Measurements from ENCODE around the gene RNF207.

The RNF207 gene

GRCh38 chr1:6205849-6206519, at the start of gene RNF207:
RNF207 (plus strand) TSS chr1:6206119; CDS start chr1:6206536, 417 bp downstream.
- peak; percentile 67 to 71 for DNase-seq (ENCODE audit: low read depth in 2 of 2)
- peak within 1 kb of the TSS; percentile 53 to 55 for H3K4me3 ChIP-seq (replicated peaks in 1 of 2; ENCODE audit: low read depth in 2 of 2, low read length in 2 of 2)
- TF ChIP-seq CTCF (IDR thresholded peaks at IDR 0.05; ENCODE audit: low read depth, low read length) = no peak

GRCh38 chr1:6157132-6157527, 48.8 kb upstream of the RNF207 start:
- TF ChIP-seq CTCF (IDR thresholded peaks at IDR 0.05; ENCODE audit: low read depth, low read length) = no peak
- H3K4me3 ChIP-seq (replicated peaks in 1 of 2; ENCODE audit: low read depth in 2 of 2, low read length in 2 of 2) = no peak overlapping the region
- DNase-seq (ENCODE audit: low read depth in 2 of 2) = no peak

GRCh38 chr1:6157528-6158174, 48.3 kb upstream of the RNF207 start:
- H3K4me3 ChIP-seq (replicated peaks in 1 of 2; ENCODE audit: low read depth in 2 of 2, low read length in 2 of 2) = no peak overlapping the region
- DNase-seq (ENCODE audit: low read depth in 2 of 2) = peak in 1 of 2 donors; percentile 54
- TF ChIP-seq CTCF (IDR thresholded peaks at IDR 0.05; ENCODE audit: low read depth, low read length) = no peak

GRCh38 chr1:6158181-6158580, 47.7 kb upstream of the RNF207 start:
- no peak for TF ChIP-seq CTCF (IDR thresholded peaks at IDR 0.05; ENCODE audit: low read depth, low read length)
- no peak overlapping the region for H3K4me3 ChIP-seq (replicated peaks in 1 of 2; ENCODE audit: low read depth in 2 of 2, low read length in 2 of 2)
- no peak for DNase-seq (ENCODE audit: low read depth in 2 of 2)

GRCh38 chr1:6162341-6162740, 43.6 kb upstream of the RNF207 start:
- no peak for TF ChIP-seq CTCF (IDR thresholded peaks at IDR 0.05; ENCODE audit: low read depth, low read length)
- no peak for DNase-seq (ENCODE audit: low read depth in 2 of 2)
- no peak overlapping the region for H3K4me3 ChIP-seq (replicated peaks in 1 of 2; ENCODE audit: low read depth in 2 of 2, low read length in 2 of 2)

GRCh38 chr1:6162773-6163172, 43.1 kb upstream of the RNF207 start:
- no peak for DNase-seq (ENCODE audit: low read depth in 2 of 2)
- peak; percentile 23 for TF ChIP-seq CTCF (IDR thresholded peaks at IDR 0.05; ENCODE audit: low read depth, low read length)
- H3K4me3 ChIP-seq (replicated peaks in 1 of 2; ENCODE audit: low read depth in 2 of 2, low read length in 2 of 2) = no peak overlapping the region

Data from cardiac fibroblast (primary cell).